IPS-15b (cell line): ENCODE results near the gene TIMD4.
"Not testable (repeated sequence)": the region's sequence is repeated elsewhere in the genome, so short reads cannot be mapped to it uniquely, and the experiment has no call there.

Experiments used
- H3K27me3 ChIP-seq: one replicate; pipeline ENCODE4 v1.6.1; 2013; ENCODE audit warnings: low read length; ENCODE audit not compliant: control insufficient read depth, insufficient read depth
- H3K36me3 ChIP-seq: one replicate; pipeline ENCODE4 v1.6.1; 2013; ENCODE audit warnings: low read length; ENCODE audit not compliant: control insufficient read depth, insufficient read depth
- H3K4me1 ChIP-seq: one replicate; pipeline ENCODE4 v1.6.1; 2013; ENCODE audit warnings: mild to moderate bottlenecking, low read length; ENCODE audit not compliant: control insufficient read depth, insufficient read depth
- H3K4me3 ChIP-seq: one replicate; pipeline ENCODE4 v1.5.1; 2013; ENCODE audit warnings: low read depth, low read length
- H3K9ac ChIP-seq: one replicate; pipeline ENCODE4 v1.6.1; 2013; ENCODE audit warnings: low read depth, mild to moderate bottlenecking, low read length
- H3K9me3 ChIP-seq: one replicate; pipeline ENCODE4 v1.6.1; 2013; ENCODE audit warnings: mild to moderate bottlenecking, low read length; ENCODE audit not compliant: control insufficient read depth, insufficient read depth

TIMD4 gene

GRCh38 chr5:156950716-156951115 is 12.3 kb downstream of the TIMD4 start:
- H3K27me3 ChIP-seq = no peaks in the 10 kb centered on the region
- no peak overlapping the region for H3K4me3 ChIP-seq
- no peaks in the 10 kb centered on the region for H3K4me1 ChIP-seq
- no peaks in the 10 kb centered on the region for H3K9me3 ChIP-seq
- H3K36me3 ChIP-seq = no peaks in the 10 kb centered on the region
- no peak overlapping the region for H3K9ac ChIP-seq

GRCh38 chr5:156949424-156949823 is 13.6 kb downstream of the TIMD4 start:
- H3K4me3 ChIP-seq = no peak overlapping the region
- H3K4me1 ChIP-seq = no peaks in the 10 kb centered on the region
- H3K36me3 ChIP-seq = no peaks in the 10 kb centered on the region
- H3K9ac ChIP-seq = no peak overlapping the region
- no peaks in the 10 kb centered on the region for H3K27me3 ChIP-seq
- no peaks in the 10 kb centered on the region for H3K9me3 ChIP-seq

- H3K4me1 ChIP-seq = no peaks in the 10 kb centered on the region
- H3K36me3 ChIP-seq = no peaks in the 10 kb centered on the region
- H3K4me3 ChIP-seq = no peak overlapping the region
- H3K27me3 ChIP-seq = no peaks in the 10 kb centered on the region
- no peak overlapping the region for H3K9ac ChIP-seq
- no peaks in the 10 kb centered on the region for H3K9me3 ChIP-seq
These were observed 15.1 kb downstream of the TIMD4 start for GRCh38 chr5:156947925-156948324.

GRCh38 chr5:156942064-156942463 is 21.0 kb downstream of the TIMD4 start:
- Histone ChIP-seq H3K4me1 (no peaks in the 10 kb centered on the region), H3K27me3 (no peaks in the 10 kb centered on the region), H3K9ac (no peak overlapping the region), H3K4me3 (no peak overlapping the region), H3K36me3 (no peaks in the 10 kb centered on the region), H3K9me3 (peaks cover 5% of the 10 kb centered on the region)

- not testable (repeated sequence) for H3K9ac ChIP-seq, H3K4me3 ChIP-seq, H3K9me3 ChIP-seq, H3K27me3 ChIP-seq, H3K4me1 ChIP-seq, H3K36me3 ChIP-seq
These were observed 22.6 kb downstream of the TIMD4 start for GRCh38 chr5:156940462-156940861.

- no peak overlapping the region for H3K9ac ChIP-seq
- H3K9me3 ChIP-seq = peaks cover 5% of the 10 kb centered on the region
- H3K4me3 ChIP-seq = no peak overlapping the region
- no peaks in the 10 kb centered on the region for H3K36me3 ChIP-seq
- H3K27me3 ChIP-seq = no peaks in the 10 kb centered on the region
- no peaks in the 10 kb centered on the region for H3K4me1 ChIP-seq
These were observed 26.1 kb downstream of the TIMD4 start for GRCh38 chr5:156936972-156937371.

GRCh38 chr5:156934450-156935211 is 28.4 kb downstream of the TIMD4 start:
- no peaks in the 10 kb centered on the region for H3K36me3 ChIP-seq
- H3K27me3 ChIP-seq = no peaks in the 10 kb centered on the region
- no peak overlapping the region for H3K9ac ChIP-seq
- H3K4me3 ChIP-seq = no peak overlapping the region
- no peaks in the 10 kb centered on the region for H3K4me1 ChIP-seq
- H3K9me3 ChIP-seq = peaks cover 5% of the 10 kb centered on the region

- no peaks in the 10 kb centered on the region for H3K27me3 ChIP-seq
- no peaks in the 10 kb centered on the region for H3K4me1 ChIP-seq
- no peaks in the 10 kb centered on the region for H3K9me3 ChIP-seq
- no peaks in the 10 kb centered on the region for H3K36me3 ChIP-seq
- no peak overlapping the region for H3K4me3 ChIP-seq
- H3K9ac ChIP-seq = no peak overlapping the region
These were observed 33.6 kb downstream of the TIMD4 start for GRCh38 chr5:156929366-156929948.

- no peak overlapping the region for H3K9ac ChIP-seq
- no peaks in the 10 kb centered on the region for H3K9me3 ChIP-seq
- H3K27me3 ChIP-seq = no peaks in the 10 kb centered on the region
- H3K4me1 ChIP-seq = no peaks in the 10 kb centered on the region
- no peaks in the 10 kb centered on the region for H3K36me3 ChIP-seq
- H3K4me3 ChIP-seq = no peak overlapping the region
These were observed 35.5 kb downstream of the TIMD4 start for GRCh38 chr5:156927545-156927944.

- H3K4me1 ChIP-seq, H3K4me3 ChIP-seq, H3K27me3 ChIP-seq, H3K36me3 ChIP-seq, H3K9ac ChIP-seq, H3K9me3 ChIP-seq: not testable (repeated sequence)
These were observed 37.3 kb downstream of the TIMD4 start for GRCh38 chr5:156925767-156926166.

- H3K9me3 ChIP-seq = no peaks in the 10 kb centered on the region
- H3K9ac ChIP-seq = no peak overlapping the region
- peaks cover 5% of the 10 kb centered on the region for H3K4me1 ChIP-seq
- H3K27me3 ChIP-seq = no peaks in the 10 kb centered on the region
- no peak overlapping the region for H3K4me3 ChIP-seq
- H3K36me3 ChIP-seq = no peaks in the 10 kb centered on the region
These were observed 40.7 kb downstream of the TIMD4 start for GRCh38 chr5:156922207-156922792.

GRCh38 chr5:156920861-156921431 is 42.1 kb downstream of the TIMD4 start:
- no peak overlapping the region for H3K9ac ChIP-seq
- peaks cover 5% of the 10 kb centered on the region for H3K4me1 ChIP-seq
- H3K36me3 ChIP-seq = no peaks in the 10 kb centered on the region
- H3K9me3 ChIP-seq = no peaks in the 10 kb centered on the region
- no peaks in the 10 kb centered on the region for H3K27me3 ChIP-seq
- no peak overlapping the region for H3K4me3 ChIP-seq
